Astrocyte of the spinal cord (primary cell): ENCODE results near the gene HMX3.

Source experiments
- DNase-seq: peaks from one replicate; pipeline ENCODE4 v3.0.0; 2011; ENCODE audit warnings: low read depth, low spot score
- H3K4me3 ChIP-seq: 2 replicates; pipeline ENCODE4 v1.5.1; 2011; ENCODE audit warnings: low read depth, mild to moderate bottlenecking, low read length, moderate library complexity
- in situ Hi-C: cut with HindIII; loops from 2 replicates; pipeline ENCODE4 v1.10.0; 2017; ENCODE audit warnings: low sequenced_read_pairs
- TF ChIP-seq, protein P1 (sequence below): IDR thresholded peaks from 2 replicates; pipeline ENCODE4 v1.5.1; 2012; ENCODE audit warnings: low read depth, mild to moderate bottlenecking, low read length, inconsistent platforms

The HMX3 gene

DNA sequence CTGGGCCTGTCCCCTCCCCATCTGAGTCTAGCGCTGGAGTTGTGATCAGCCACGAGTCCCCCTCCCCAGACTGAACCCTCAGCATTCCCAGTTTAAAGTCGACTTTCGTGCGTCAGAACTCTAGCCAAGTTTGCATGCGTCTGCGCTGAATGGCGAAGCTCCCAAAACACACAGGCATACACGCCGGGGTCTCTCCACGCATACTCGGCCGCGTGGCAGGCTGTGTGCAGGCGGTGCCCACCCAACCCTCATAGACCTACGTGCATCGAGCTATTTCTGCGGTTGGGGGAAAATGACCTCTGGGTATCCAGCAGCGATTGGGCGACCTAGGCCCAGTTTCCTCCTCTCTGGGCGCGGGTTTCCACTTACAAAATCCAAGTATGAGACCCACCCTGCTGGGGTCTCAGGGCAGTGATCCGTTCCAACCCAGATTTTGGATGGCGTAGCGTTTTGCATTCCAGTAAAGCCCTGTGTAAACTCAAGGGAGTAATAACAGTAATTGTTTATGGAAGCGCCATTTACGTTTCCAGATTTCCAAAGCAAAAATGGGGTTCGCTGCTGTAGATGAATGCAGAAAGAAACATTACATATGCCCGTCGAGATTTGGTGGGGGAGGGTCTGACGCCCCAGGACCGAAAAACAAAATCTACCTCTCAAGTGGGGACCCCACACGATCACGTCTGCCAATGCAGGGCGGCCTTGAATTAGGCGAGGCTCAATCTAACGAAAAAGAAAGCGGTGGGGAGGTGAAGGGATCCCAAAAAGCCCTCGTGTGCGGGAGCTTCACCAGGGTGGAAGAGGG, 2.0 kb upstream of the HMX3 start:
- TF ChIP-seq, protein P1, sequence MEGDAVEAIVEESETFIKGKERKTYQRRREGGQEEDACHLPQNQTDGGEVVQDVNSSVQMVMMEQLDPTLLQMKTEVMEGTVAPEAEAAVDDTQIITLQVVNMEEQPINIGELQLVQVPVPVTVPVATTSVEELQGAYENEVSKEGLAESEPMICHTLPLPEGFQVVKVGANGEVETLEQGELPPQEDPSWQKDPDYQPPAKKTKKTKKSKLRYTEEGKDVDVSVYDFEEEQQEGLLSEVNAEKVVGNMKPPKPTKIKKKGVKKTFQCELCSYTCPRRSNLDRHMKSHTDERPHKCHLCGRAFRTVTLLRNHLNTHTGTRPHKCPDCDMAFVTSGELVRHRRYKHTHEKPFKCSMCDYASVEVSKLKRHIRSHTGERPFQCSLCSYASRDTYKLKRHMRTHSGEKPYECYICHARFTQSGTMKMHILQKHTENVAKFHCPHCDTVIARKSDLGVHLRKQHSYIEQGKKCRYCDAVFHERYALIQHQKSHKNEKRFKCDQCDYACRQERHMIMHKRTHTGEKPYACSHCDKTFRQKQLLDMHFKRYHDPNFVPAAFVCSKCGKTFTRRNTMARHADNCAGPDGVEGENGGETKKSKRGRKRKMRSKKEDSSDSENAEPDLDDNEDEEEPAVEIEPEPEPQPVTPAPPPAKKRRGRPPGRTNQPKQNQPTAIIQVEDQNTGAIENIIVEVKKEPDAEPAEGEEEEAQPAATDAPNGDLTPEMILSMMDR = no peak
- in situ Hi-C loops = no loop called here
- DNase-seq = no peak
- H3K4me3 ChIP-seq = no peak overlapping the region

DNA sequence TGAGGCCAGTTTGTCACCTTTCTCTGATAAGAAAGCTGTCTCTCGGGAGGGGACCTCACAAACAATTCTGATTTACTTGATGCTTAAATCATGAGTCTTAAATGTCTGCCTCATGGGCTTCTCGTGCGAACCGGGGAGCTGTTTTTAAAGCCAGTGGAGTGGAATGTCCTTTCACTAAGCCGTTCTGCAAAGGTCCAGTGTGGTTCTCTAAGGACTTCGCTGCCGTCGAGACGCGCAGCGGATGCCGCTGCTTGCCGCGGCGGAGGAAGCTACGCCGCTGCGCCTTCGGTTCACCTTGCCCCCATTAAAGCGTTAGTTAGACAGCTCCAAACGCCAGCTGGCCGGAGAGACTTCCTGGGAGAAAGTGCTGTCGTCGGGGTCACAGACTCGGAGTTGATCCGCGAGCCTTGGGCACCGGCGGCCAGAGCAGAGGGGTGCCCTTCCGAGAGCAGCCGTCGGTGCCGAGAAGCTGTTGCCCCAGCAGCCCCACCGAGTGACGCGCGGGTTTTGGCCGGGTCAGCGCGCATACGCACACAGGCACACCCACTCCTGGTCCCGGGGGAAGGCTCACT, 1.3 kb upstream of the HMX3 start:
- in situ Hi-C loops = no loop called here
- TF ChIP-seq, protein P1 = no peak

DNA sequence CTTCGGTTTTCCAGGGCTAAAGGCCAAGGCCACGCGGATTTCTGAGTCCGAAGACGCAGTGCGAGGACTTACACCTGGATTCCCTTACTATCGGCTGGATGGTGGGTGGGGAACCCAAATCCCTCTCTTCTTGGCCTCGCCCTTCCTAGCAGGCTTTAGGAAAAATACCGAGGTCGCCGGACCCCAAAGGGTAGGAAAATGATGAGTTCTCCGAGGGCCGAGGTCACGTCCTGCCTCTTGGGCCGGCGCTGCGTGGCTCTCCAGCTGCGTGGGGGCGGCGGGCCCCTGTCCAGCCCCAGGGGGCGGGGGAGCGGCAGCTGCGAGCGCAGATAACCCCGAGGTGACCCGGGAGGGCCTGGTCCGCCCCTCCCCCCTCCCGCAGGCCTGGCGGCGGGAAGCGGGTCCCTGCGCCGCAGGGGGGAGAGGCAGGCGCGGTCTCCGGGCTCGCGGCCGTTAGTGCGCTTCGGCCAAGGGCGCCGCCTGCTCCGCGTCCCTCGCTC, 805 bp upstream of the HMX3 start:
- no peak for DNase-seq
- TF ChIP-seq, protein P1 = no peak
- H3K4me3 ChIP-seq = no peak overlapping the region
- in situ Hi-C loops = no loop called here

More for the DNA sequence above, 1.3 kb upstream of the HMX3 start:
- no peak overlapping the region for H3K4me3 ChIP-seq
- DNase-seq = no peak

DNA sequence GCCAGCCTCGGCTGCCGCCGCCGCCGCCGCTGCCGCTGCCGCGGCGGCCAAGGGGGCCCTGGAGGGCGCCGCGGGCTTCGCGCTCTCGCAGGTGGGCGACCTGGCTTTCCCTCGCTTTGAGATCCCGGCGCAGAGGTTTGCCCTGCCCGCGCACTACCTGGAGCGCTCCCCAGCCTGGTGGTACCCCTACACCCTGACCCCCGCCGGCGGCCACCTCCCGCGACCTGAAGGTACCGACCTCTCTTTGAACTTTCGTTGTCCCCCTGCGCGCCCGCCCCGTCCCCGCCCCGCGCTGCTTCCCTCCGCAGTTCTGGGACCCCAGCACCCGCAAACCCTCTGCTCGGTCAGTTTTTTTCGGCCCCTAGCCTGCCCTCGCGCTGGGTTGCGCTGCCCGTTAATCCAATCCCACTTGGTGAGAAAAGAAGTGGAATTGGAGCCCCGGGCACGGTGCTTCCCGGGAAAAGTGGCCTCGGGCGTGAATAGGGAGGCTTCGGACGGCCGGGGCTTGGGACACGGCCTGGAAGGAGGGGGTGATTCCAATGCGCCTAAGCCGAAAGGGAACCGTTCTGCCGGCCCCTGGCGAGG, 543 bp downstream of the HMX3 start:
- no peak overlapping the region for H3K4me3 ChIP-seq
- TF ChIP-seq, protein P1 = no peak
- in situ Hi-C loops = no loop called here
- DNase-seq = no peak

DNA sequence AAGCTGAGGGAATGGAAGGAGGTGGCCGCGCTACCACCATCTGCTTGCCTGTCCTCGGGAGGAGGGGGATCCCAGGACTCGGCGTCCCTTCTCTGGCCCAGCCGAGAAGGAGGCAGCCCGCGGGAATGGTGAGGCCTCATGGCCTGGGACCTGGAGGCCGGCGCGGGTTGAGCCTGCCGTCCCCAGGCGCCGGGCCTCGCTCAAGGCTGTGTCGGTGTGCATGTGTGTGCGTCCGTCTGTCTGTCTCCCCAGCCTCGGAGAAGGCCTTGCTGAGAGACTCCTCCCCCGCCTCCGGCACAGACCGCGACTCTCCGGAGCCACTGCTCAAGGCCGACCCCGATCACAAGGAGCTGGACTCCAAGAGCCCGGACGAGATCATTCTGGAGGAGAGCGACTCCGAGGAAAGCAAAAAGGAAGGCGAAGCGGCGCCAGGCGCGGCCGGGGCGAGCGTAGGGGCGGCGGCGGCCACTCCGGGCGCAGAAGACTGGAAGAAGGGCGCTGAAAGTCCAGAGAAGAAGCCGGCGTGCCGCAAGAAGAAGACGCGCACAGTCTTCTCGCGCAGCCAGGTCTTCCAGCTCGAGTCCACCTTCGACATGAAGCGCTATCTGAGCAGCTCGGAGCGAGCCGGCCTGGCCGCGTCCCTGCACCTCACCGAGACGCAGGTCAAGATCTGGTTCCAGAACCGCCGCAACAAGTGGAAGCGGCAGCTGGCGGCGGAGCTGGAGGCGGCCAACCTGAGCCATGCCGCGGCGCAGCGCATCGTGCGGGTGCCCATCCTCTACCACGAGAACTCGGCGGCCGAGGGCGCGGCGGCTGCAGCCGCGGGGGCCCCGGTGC, 1.3 kb downstream of the HMX3 start:
- TF ChIP-seq, protein P1 = no peak
- in situ Hi-C loops = no loop called here
- no peak for DNase-seq
- H3K4me3 ChIP-seq = no peak overlapping the region

DNA sequence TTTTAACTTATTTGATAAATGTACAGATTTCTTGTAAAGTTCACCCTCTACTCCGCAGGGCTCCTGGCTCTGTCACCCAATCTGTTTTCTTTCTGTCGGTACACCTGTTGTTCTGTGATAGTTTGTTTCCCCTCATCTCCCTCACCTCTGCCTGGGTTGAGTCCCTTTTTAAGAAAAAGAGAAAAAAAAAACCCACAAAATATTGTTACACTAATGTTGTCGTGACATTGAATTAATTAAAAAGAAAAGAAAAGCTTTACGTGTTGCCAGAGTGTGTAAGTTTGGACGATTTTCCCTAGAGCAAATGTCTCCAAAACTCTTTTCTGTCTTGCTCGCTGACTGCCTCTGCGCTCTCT, 3.4 kb downstream of the HMX3 start:
- no peak overlapping the region for H3K4me3 ChIP-seq
- in situ Hi-C loops = no loop called here
- TF ChIP-seq, protein P1 = no peak
- DNase-seq = no peak
